ENCODE data around the gene ARSB. TPM values are rescaled to one million over a fixed set of nuclear protein-coding genes. Genes with fewer than 3 reads are reported as not detected.

The ARSB gene
- total and polyA plus RNA-seq, 9 of the 15 experiments (the other 6 are each of a cell fraction or from before 2014, with no cell fraction given): 0.52 to 4.6 (median 2.4) TPM

DNA sequence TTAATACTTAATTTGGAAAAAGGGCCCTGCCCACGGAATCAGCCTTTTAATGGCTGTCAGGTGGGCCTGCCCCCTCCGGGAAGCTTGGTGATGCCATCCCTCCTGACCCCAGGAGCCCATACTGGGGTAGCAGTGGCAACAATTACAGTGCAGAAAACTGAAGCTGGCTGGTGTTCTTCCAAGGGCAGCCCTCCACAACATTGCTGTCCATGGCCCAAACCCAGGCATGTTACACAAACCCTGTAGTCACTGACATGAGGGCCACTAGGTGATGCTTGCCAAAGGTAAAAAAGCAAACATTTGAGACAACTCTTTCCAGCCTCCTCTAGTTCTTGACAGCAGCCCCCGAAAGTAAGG is 186.5 kb downstream of the ARSB start:
- BruUV-seq (replicated peaks): no TSS peak
- no peaks in the 10 kb centered on the region for H3K79me2 ChIP-seq (ENCODE audit: control insufficient read depth, insufficient read depth, low read length)
- ChIA-PET POLR2A (interaction anchor here (0.7 to 2.7 kb wide), 5 partner anchors 8 to 28 kb away, joined by 3 to 10 read pairs (median 3); no protein-coding TSS in a partner anchor), CTCF (ENCODE audit: low intra/inter-chr PET ratio) (no interaction called here)
- no peaks in the 10 kb centered on the region for H3K36me3 ChIP-seq (ENCODE audit: control insufficient read depth, insufficient read depth, low read length)
- 25% methylated on average over 3 of the region's 3 CpGs for WGBS (ENCODE audit: insufficient coverage, low coverage, missing lambda C conversion rate)
- peaks cover 8 to 16% of the 10 kb centered on the region in 2 experiments; a peak in 4 of 5 replicates for H3K27me3 ChIP-seq (ENCODE audit: control insufficient read depth in 2 of 2, insufficient read depth in 2 of 2, low read length in 2 of 2)
- TF ChIP-seq, protein P1, sequence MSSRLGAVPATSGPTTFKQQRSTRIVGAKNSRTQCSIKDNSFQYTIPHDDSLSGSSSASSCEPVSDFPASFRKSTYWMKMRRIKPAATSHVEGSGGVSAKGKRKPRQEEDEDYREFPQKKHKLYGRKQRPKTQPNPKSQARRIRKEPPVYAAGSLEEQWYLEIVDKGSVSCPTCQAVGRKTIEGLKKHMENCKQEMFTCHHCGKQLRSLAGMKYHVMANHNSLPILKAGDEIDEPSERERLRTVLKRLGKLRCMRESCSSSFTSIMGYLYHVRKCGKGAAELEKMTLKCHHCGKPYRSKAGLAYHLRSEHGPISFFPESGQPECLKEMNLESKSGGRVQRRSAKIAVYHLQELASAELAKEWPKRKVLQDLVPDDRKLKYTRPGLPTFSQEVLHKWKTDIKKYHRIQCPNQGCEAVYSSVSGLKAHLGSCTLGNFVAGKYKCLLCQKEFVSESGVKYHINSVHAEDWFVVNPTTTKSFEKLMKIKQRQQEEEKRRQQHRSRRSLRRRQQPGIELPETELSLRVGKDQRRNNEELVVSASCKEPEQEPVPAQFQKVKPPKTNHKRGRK (tag; IDR thresholded peaks at IDR 0.05): no peak
- TF ChIP-seq NCOA1 (IDR thresholded peaks at IDR 0.05; ENCODE audit: low read depth) (no peak), PCBP2 (IDR thresholded peaks at IDR 0.05; ENCODE audit: low read depth, low read length, poor library complexity, severe bottlenecking) (no peak), SLC30A9 (CRISPR knock-in tag; IDR thresholded peaks at IDR 0.05) (no peak), PRPF4 (IDR thresholded peaks at IDR 0.05; ENCODE audit: insufficient read depth, low read depth, low read length, poor library complexity, severe bottlenecking) (no peak), BACH1 (tag; IDR thresholded peaks at IDR 0.05) (no peak), ATF7 (IDR thresholded peaks at IDR 0.05) (no peak), SRF (CRISPR knock-in tag; IDR thresholded peaks at IDR 0.05) (no peak), BCOR (IDR thresholded peaks at IDR 0.05) (no peak), ZNF324 (CRISPR knock-in tag; IDR thresholded peaks at IDR 0.05) (no peak), RFX1 (IDR thresholded peaks at IDR 0.05) (no peak), TEAD2 (tag; IDR thresholded peaks at IDR 0.05) (no peak)
- TF ChIP-seq, protein P2, sequence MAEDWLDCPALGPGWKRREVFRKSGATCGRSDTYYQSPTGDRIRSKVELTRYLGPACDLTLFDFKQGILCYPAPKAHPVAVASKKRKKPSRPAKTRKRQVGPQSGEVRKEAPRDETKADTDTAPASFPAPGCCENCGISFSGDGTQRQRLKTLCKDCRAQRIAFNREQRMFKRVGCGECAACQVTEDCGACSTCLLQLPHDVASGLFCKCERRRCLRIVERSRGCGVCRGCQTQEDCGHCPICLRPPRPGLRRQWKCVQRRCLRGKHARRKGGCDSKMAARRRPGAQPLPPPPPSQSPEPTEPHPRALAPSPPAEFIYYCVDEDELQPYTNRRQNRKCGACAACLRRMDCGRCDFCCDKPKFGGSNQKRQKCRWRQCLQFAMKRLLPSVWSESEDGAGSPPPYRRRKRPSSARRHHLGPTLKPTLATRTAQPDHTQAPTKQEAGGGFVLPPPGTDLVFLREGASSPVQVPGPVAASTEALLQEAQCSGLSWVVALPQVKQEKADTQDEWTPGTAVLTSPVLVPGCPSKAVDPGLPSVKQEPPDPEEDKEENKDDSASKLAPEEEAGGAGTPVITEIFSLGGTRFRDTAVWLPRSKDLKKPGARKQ (CRISPR knock-in tag; IDR thresholded peaks at IDR 0.05): no peak
- no peaks in the 10 kb centered on the region for H4K20me1 ChIP-seq (replicated peaks; ENCODE audit: control insufficient read depth, insufficient read depth, low read length)
- H3K4me2 ChIP-seq (ENCODE audit: insufficient read depth, low read length): no peak overlapping the region
- H2AFZ ChIP-seq (ENCODE audit: low read depth, low read length): no peak overlapping the region
- H3K4me1 ChIP-seq (replicated peaks in 1 of 2; ENCODE audit: control insufficient read depth in 2 of 2, insufficient read depth in 2 of 2, low read length in 2 of 2): no peaks in the 10 kb centered on the region; a peak in 2 of 5 replicates
- no peaks in the 10 kb centered on the region for H3K9me3 ChIP-seq (replicated peaks; ENCODE audit: control insufficient read depth, insufficient read depth, low read depth, low read length)
- intact Hi-C loops (cut with micrococcal nuclease) (no loop called here), in situ Hi-C loops (cut with MboI) (no loop called here)
- no peak overlapping the region for H3K27ac ChIP-seq (ENCODE audit: extremely low read depth, low read depth, low read length)
- FAIRE-seq (no peak), DNase-seq (ENCODE audit: extremely low read depth in 1 of 4, low spot score in 3 of 4) (no peak), ATAC-seq (no peak)
- H3K9ac ChIP-seq (ENCODE audit: insufficient read depth in 1 of 2, low read depth in 2 of 2, low read length in 2 of 2): no peak overlapping the region
- no peaks in the 10 kb centered on the region for H3K9me1 ChIP-seq (ENCODE audit: control insufficient read depth, insufficient read depth, low read length)
- no peak overlapping the region for H3K4me3 ChIP-seq

Measured in K562 (cell line).